GM19025 (cell line): ENCODE data around the gene MTERF1.

ENCODE experiments used
- ATAC-seq: cut with Tn5 transposase; IDR thresholded peaks from one replicate; pipeline ENCODE4 v1.9.1; 2021; ENCODE audit warnings: mild to moderate bottlenecking, low read depth, moderate library complexity; ENCODE audit not compliant: unreplicated experiment

Gene MTERF1

DNA sequence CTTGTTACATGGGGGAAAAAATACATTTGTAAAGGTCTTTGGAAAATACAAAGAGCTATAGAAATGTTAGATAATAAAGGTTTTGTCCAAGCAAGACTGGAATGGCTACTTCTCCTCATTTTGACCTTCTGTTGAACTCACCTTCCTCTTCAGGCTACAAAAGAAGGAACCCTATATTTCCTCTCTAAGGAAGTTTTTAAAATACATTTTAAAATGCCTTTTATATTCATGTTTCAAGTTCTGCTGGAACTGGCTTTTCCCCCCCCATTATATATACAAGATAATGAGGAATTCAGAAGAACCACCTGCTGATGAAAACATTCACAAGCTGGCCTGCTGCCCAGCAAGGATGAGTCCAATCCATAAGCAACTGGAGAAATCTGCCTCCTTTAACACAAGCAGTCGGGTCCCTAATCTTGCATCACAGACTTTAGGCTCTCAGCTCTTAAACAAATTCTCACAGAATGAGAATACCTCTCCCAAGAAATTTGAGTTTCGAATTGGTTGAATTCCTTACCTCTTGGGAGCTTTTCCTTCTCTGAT, 44.6 kb downstream of the MTERF1 start:
- ATAC-seq: no peak

DNA sequence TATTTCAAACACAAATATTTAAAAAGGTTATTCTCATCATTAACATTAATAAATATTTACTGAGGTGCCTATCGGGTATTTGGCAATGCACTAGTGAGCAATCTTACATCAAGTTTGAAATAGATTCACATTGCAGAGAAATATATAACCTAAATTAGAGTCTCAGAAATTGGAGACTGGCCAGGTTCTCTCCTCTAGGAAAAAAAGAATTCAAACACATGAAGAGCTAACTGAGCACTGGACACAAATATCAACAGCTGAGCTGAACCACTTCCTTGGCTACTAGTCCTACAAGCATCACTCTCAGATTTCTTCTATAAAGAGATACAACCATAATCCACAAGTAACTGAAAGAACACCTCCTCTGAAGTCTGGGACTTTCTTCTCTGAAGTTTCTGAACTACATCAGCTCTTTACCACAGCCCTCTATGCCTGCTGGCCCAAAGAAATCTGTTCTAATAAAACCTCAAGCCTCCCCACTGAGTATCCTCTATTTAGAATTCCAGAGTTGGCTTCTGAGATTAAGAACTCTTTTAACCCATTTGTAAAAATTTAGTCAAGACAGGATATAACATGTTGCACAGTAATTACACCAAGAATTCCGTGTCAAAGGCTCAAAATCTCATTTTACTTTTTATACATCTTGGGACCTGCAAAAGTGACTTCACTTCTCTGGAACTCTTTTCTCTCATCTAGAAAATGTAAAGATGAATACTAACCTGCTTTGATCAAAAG, 45.2 kb downstream of the MTERF1 start:
- ATAC-seq: no peak

DNA sequence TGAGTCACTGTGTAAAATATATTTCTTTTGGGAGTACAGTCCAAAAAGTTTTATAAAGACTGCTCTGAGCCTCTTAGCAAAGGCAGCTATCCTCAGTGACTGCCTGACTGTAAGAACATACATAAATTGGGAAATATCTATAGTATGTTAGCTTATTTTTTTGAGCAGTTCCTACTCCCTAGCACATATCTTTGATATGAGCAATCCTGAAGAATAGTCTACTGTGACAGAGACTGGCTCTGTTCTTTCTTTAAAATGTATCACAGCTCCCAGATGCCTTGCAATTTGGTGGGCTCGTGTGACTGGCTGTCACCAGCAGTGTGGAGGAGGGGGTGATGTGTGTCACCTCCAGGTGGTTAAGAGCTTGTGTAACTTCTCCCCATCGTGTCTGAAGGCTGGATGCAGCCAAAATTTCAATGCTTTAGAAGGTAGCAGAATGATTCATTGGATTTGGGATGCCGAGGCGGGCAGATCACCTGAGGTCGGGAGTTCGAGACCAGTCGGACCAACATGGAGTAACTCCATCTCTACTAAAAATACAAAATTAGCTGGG, 47.9 kb downstream of the MTERF1 start:
- no peak for ATAC-seq

DNA sequence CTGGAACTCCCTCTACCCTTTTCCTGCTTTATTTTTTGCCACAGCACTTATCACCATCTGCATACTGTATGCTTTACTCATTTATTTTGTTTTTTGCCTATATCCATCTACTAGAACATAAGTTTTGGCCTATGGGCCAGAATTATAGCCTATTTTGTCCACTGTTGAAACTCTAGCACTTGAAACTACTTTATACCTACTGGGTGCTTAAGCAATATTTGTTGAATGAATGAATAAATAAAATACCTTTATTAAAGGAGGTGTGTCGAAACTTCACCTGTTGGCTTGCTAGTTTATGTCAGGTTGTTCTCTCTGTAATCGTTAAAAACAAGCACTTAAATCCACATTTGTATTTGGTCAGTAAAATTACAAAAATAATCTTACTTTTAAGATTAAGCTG, 53.3 kb downstream of the MTERF1 start:
- ATAC-seq: no peak

GRCh38 chr7:91826377-91826776, 54.1 kb downstream of the MTERF1 start:
- no peak for ATAC-seq

- no peak for ATAC-seq
These were observed 56.3 kb downstream of the MTERF1 start for GRCh38 chr7:91824201-91824600.
